ENCODE measurements around the gene RNF186.
"Not testable (repeated sequence)": the region's sequence is repeated elsewhere in the genome, so short reads cannot be mapped to it uniquely, and the experiment has no call there.

The RNF186 gene

GRCh38 chr1:19824036-19824435 is 9.0 kb upstream of the RNF186 start:
- DNase-seq, result no peak

GRCh38 chr1:19819701-19820100 is 4.6 kb upstream of the RNF186 start:
- no peak for DNase-seq

- no peak for DNase-seq
Measured at GRCh38 chr1:19818324-19818723, 3.2 kb upstream of the RNF186 start.

- no peak for DNase-seq
Measured at GRCh38 chr1:19817160-19817559, 2.1 kb upstream of the RNF186 start.

GRCh38 chr1:19816737-19817086 is 1.6 kb upstream of the RNF186 start:
- not testable (repeated sequence) for DNase-seq

- no peak for DNase-seq
Measured at GRCh38 chr1:19815801-19816736, 986 bp upstream of the RNF186 start.

- no peak for DNase-seq
Measured at GRCh38 chr1:19814244-19814661, 830 bp downstream of the RNF186 start.

- DNase-seq, result no peak
Measured at GRCh38 chr1:19813643-19813960, 1.5 kb downstream of the RNF186 start.

GRCh38 chr1:19812875-19813642 is 2.0 kb downstream of the RNF186 start:
- DNase-seq, result no peak

GRCh38 chr1:19811206-19811851 is 3.8 kb downstream of the RNF186 start:
- DNase-seq, result peak; percentile 55

GRCh38 chr1:19809044-19809750 is 5.9 kb downstream of the RNF186 start:
- DNase-seq, result no peak

- no peak for DNase-seq
Measured at GRCh38 chr1:19808351-19808750, 6.7 kb downstream of the RNF186 start.

GRCh38 chr1:19804831-19805251 is 10.2 kb downstream of the RNF186 start:
- DNase-seq, result no peak

- no peak for DNase-seq
Measured at GRCh38 chr1:19802269-19802668, 12.8 kb downstream of the RNF186 start.

- peak; percentile 2 for DNase-seq
Measured at GRCh38 chr1:19800076-19800804, 14.8 kb downstream of the RNF186 start.

- DNase-seq, result peak; percentile 37
Measured at GRCh38 chr1:19799230-19800075, 15.6 kb downstream of the RNF186 start, which contains the start of gene TMCO4. Gene TMCO4 (minus strand): TSS chr1:19799916. CDS start chr1:19780758, 19,158 bp downstream.

GRCh38 chr1:19798486-19799229 is 16.4 kb downstream of the RNF186 start:
- no peak for DNase-seq

GRCh38 chr1:19797827-19798226 is 17.3 kb downstream of the RNF186 start:
- DNase-seq, result no peak

- DNase-seq, result no peak
Measured at GRCh38 chr1:19794583-19794982, 20.5 kb downstream of the RNF186 start.

GRCh38 chr1:19793360-19794046 is 21.6 kb downstream of the RNF186 start:
- DNase-seq, result no peak

Measured in CD4-positive, alpha-beta T cell treated with Interferon gamma for 1 hour (primary cell).